ENCODE results near the gene CRTAC1.
A peak's percentile ranks its signal among the peaks of the same experiment; 100 is the strongest.
"Not testable (repeated sequence)": the region's sequence is repeated elsewhere in the genome, so short reads cannot be mapped to it uniquely, and the experiment has no call there.

CRTAC1 gene

GRCh38 chr10:97869091-97870042 lies 161.1 kb downstream of the CRTAC1 start:
- peak; percentile 48 for DNase-seq (ENCODE audit: low read depth)

DNA sequence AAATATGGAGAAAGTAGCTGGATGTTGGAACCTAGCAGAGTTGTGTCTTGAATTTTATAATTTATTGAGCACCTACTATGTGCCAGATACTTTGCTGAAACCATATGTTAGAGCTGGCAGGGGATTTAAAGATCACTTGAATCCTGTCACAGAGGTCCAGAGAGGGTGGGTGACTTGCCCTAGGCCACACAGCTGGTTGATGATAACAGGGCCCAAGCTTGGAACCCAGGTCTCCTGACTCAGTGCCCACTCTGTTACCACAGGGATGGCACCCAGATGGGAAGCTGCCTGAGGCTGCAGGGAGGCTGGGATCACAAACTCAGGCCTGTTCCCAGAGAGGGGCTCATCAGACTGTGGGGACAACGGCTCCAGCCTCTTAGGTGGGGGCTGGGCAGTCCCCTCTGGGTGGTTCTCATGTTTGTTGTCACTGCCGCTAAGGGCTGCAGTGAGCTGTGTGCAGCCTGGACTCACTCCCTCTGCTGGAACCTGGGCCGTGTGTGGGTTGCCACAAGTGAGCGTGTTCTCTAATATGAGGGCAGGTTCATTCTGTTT lies 162.2 kb downstream of the CRTAC1 start:
- no peak for DNase-seq (ENCODE audit: low read depth)

- DNase-seq (ENCODE audit: low read depth), result no peak
Observed at GRCh38 chr10:97867220-97867800, 163.1 kb downstream of the CRTAC1 start.

- no peak for DNase-seq (ENCODE audit: low read depth)
Observed at GRCh38 chr10:97866524-97867219, 163.7 kb downstream of the CRTAC1 start.

GRCh38 chr10:97865488-97865887 lies 164.9 kb downstream of the CRTAC1 start:
- DNase-seq (ENCODE audit: low read depth), result no peak

DNA sequence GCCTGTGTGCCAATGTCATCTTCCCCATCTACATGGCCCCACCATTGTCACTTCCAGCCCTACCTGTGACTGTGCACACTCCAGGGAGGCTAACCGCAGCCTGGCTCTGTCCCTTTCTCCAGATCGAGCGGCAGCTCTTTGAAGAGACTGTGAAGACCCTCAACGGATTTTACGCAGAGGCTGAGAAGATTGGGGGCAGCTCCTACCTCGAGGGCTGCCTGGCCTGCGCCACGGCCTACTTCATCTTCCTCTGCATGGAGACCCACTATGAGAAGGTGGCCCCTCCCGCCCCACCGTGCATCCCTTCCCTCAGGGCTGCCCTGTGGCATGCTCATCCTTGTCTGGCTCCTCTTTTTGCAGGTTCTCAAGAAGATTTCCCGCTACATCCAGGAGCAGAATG lies 166.6 kb downstream of the CRTAC1 start:
- no peak for DNase-seq (ENCODE audit: low read depth)

- DNase-seq (ENCODE audit: low read depth), result no peak
Observed at GRCh38 chr10:97861924-97862323, 168.5 kb downstream of the CRTAC1 start.

DNA sequence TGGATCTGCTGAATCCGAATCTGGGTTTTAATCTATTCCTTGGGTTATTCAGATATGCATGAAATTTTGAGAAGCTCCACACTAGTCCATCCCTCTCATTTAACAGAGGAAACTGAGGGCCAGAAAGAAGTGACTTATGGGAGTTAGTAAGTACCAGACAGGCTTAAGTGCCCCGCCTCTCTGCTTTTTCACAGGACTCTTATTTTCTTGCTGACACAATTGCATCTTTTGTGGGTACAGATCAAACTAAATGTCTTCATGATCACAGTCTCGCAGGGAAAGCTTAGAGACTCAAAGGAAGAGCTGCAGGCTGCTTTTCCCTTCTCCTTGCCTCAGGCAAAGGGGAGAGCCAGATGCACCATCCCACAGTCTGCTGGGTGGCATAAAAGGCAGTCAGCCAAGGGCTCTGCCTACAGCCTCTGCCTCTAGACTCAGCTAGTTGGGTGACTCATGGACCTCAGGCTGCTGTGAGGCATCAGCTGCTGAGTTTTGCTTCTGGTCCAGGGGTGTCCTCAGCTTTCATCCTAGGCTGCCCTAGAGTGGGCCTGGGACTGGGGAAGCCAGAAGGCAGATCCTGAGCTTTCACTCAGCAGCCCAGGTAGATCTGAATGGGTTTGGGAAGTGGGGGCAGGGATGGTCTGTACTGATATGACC lies 169.2 kb downstream of the CRTAC1 start:
- DNase-seq (ENCODE audit: low read depth), result no peak

DNA sequence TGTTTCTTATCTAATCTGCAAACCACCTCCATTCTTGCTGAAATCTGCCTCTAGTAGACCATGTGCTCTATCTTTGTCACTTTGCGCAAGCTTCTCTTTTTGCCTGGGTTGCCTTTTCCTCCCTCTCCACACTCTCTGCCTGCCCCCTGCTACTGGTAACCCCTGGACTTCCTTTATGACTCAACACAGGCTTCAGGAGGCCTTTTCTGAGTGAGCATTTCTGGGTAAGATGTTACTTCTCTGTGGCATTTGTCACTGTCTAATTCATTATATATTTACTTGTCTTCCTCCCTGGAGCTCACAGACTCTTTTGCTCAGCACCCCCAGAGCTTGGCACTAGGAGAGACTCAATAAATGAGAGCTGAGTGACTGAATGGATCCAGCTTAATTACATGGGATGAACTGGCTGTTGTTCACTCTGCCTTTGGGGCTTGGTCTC lies 172.4 kb downstream of the CRTAC1 start:
- no peak for DNase-seq (ENCODE audit: low read depth)

DNA sequence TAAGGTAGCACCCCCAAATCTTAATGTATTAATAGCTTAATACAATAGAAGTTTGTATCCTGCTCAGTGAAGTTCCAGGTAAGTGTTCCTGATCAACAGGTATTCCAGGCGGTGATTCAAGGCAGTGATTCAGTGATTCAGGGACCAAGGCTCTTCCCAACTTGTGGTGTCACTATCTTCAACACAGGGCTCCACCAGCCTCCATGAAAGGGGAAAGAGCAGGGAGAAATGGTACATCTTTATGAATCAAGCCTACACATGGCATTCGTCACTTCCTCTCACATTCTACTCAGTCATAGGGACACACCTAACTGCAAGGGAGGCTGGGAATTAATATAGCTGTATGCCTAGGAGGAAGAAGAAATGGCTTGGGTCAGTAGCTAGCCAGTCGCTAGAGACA lies 175.7 kb downstream of the CRTAC1 start:
- no peak for DNase-seq (ENCODE audit: low read depth)

- no peak for DNase-seq (ENCODE audit: low read depth)
Observed at GRCh38 chr10:97852840-97853405, 177.5 kb downstream of the CRTAC1 start.

DNA sequence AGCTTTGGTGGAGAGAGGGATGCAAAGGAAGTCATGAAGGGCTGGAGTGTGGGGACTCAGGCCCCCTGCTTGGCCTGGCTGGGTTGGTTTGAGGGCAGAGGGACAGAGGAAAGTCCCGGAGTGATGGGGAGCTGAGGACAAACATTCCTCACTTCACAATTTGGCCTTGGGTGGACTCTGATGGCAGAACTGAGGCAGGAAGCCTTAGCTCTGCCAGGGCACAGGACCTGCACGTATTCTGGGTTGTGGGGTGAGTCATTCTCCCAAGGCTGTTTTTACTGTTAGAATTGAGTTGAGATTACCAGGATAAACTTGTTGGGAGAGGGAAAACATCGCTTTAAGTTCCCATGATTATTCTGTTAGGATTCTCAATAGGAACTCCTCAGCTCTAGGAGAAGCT lies 178.1 kb downstream of the CRTAC1 start:
- no peak for DNase-seq (ENCODE audit: low read depth)

- DNase-seq (ENCODE audit: low read depth), result no peak
Observed at GRCh38 chr10:97851341-97852001, 178.9 kb downstream of the CRTAC1 start.

DNA sequence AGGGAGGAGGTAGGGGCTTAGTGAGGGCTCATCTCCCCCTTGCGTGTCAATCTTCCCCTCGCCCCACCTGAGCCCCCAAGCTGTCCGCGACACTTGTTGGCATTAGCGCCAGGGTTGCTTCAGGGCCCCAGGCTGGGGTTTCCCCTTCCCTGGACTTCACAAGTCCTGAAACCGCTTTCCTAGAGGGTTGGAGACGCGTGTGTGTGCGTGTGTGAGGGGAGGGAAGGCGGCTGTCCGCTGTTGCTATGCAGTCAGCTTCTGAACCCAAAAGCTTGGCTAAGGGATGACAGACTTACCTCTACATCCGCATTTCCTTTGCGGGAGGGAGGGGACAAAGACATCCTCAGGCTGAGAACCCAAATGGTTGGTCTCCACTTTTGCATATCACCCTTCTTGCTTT lies 180.0 kb downstream of the CRTAC1 start:
- no peak for DNase-seq (ENCODE audit: low read depth)

GRCh38 chr10:97849687-97850402 lies 180.6 kb downstream of the CRTAC1 start, which contains the start of gene GOLGA7B:
Gene GOLGA7B (plus strand): TSS chr10:97849843. CDS start chr10:97850304, 461 bp downstream.
- DNase-seq (ENCODE audit: low read depth), result peak; percentile 18

- DNase-seq (ENCODE audit: low read depth), result no peak
Observed at GRCh38 chr10:97849103-97849686, 181.2 kb downstream of the CRTAC1 start.

DNA sequence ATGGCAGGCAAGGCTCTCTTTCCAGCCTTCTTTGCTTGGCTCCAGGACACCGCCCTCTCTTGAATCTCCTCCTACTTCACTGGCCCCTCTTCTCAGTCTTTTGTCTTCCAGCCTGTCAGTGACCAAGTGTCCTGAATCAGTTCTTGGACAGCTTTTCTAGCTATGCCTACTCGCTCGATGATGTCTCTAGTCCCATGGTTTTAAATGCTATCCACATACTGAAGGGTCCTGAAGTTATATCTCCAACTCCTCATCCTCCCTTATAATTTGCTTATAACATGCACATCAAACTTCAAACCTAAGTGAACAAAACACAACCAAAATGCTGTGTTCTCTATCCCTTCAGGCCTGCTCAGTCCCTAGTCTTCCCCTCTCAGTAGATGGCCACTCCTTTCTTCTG lies 185.7 kb downstream of the CRTAC1 start:
- DNase-seq (ENCODE audit: low read depth), result no peak

DNA sequence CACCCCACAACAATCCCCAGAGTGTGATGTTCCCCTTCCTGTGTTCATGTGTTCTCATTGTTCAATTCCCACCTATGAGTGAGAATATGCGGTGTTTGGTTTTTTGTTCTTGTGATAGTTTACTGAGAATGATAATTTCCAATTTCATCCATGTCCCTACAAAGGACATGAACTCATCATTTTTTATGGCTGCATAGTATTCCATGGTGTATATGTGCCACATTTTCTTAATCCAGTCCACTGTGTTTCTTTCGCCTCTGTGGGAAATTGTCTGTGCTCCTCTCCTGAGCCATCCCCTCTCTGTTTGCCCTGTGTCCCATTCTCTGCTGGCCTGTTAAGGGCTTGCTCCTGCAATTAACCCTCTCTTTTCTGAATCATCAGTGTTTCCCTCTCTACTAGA lies 186.4 kb downstream of the CRTAC1 start:
- DNase-seq (ENCODE audit: low read depth), result not testable (repeated sequence)

- no peak for DNase-seq (ENCODE audit: low read depth)
Observed at GRCh38 chr10:97843281-97843671, 187.1 kb downstream of the CRTAC1 start.
